Astrocyte of the cerebellum (primary cell): ENCODE data around the gene OPTC.

ENCODE experiments used
- DNase-seq: peaks from one replicate; pipeline ENCODE4 v3.0.0-alpha.2; 2011; ENCODE audit warnings: low read depth
- H3K4me3 ChIP-seq: 2 replicates; pipeline ENCODE4 v1.5.1; 2011; ENCODE audit warnings: mild to moderate bottlenecking, low read depth, low read length, moderate library complexity
- in situ Hi-C: cut with HindIII; loops from 2 replicates; pipeline ENCODE4 v1.10.0; 2017; ENCODE audit warnings: low sequenced_read_pairs
- TF ChIP-seq, protein P1 (sequence below): IDR thresholded peaks from 2 replicates; pipeline ENCODE4 v1.5.1; 2012; ENCODE audit warnings: low read length, low read depth, moderate library complexity, mild to moderate bottlenecking; ENCODE audit errors: missing control alignments

OPTC gene

GRCh38 chr1:203492748-203493130, 1.2 kb upstream of the OPTC start:
- TF ChIP-seq, protein P1, sequence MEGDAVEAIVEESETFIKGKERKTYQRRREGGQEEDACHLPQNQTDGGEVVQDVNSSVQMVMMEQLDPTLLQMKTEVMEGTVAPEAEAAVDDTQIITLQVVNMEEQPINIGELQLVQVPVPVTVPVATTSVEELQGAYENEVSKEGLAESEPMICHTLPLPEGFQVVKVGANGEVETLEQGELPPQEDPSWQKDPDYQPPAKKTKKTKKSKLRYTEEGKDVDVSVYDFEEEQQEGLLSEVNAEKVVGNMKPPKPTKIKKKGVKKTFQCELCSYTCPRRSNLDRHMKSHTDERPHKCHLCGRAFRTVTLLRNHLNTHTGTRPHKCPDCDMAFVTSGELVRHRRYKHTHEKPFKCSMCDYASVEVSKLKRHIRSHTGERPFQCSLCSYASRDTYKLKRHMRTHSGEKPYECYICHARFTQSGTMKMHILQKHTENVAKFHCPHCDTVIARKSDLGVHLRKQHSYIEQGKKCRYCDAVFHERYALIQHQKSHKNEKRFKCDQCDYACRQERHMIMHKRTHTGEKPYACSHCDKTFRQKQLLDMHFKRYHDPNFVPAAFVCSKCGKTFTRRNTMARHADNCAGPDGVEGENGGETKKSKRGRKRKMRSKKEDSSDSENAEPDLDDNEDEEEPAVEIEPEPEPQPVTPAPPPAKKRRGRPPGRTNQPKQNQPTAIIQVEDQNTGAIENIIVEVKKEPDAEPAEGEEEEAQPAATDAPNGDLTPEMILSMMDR: no peak
- no peak overlapping the region for H3K4me3 ChIP-seq
- no peak for DNase-seq
- in situ Hi-C loops: no loop called here

- H3K4me3 ChIP-seq: no peak overlapping the region
- TF ChIP-seq, protein P1: no peak
- in situ Hi-C loops: no loop called here
- no peak for DNase-seq
These were observed 1.9 kb downstream of the OPTC start for GRCh38 chr1:203495845-203496244.

DNA sequence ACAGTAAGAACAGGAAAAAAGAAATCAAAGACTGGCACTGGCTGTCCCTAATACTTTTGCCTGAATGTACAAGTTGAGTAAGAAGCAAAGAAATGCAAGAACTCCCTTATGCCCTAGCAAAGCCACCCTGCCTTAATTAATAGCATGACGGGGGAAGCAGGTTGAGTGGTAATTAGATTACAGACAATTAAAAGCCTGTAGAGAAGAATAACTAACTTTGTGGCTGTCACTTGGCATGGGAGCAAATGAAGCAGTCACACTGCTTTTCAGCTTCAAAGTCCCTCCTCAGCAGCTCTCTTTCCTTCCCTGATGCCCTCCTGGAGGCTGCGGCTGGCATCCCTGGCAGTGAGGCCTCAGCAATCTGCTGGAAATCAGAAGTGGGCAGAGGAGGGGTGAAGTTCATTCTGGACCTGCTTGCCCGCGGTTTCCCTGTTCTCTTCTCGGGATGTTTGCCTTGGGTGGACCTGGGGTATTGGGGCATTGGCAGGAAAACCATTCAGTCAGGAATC, 3.4 kb downstream of the OPTC start:
- in situ Hi-C loops: no loop called here
- DNase-seq: no peak
- no peak overlapping the region for H3K4me3 ChIP-seq
- TF ChIP-seq, protein P1: no peak

DNA sequence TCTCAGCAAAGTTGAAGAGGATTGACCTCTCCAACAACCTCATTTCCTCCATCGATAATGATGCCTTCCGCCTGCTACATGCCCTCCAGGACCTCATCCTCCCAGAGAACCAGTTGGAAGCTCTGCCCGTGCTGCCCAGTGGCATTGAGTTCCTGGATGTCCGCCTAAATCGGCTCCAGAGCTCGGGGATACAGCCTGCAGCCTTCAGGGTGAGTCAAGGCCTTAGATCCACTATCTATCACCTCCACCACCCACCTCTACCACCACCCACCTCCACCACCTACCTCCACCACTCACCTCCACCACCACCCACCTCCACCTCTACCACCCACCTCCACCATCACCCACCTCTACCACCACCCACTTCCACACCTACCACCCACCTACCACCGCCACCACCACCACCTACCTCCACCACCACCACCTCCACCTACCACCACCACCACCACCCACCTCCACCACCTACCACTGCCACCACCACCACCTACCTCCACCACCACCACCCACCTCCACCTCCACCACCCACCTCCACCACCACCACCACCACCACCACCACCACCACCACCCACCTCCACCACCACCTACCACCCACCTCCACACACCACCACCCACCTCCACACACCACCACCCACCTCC, 5.8 kb downstream of the OPTC start:
- in situ Hi-C loops: loop anchor here (25.0 kb wide), 1 partner anchor 213 kb away; no protein-coding TSS in a partner anchor
- no peak for DNase-seq
- TF ChIP-seq, protein P1: no peak
- H3K4me3 ChIP-seq: no peak overlapping the region

DNA sequence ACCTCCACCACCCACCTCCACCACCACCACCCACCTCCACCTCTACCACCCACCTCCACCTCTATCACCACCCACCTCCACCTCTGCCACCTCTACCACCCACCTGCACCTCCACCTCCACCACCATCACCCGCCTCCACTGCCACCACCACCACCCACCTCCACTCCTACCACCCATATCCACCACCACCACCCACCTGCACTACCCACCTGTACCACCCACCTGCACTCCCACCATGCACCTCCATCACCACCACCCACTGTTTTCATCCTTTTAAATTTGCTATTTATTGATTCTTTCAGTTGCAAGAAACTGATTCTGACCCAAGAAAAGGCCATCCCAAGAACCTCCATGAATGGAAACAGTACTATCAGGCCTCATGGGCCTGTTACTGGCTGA, 6.3 kb downstream of the OPTC start:
- H3K4me3 ChIP-seq: no peak overlapping the region
- no peak for DNase-seq
- TF ChIP-seq, protein P1: no peak
- in situ Hi-C loops: loop anchor here (25.0 kb wide), 1 partner anchor 212 kb away; no protein-coding TSS in a partner anchor

GRCh38 chr1:203503836-203504235, 9.9 kb downstream of the OPTC start:
- TF ChIP-seq, protein P1: no peak
- in situ Hi-C loops: loop anchor here (25.0 kb wide), 1 partner anchor 208 kb away; no protein-coding TSS in a partner anchor
- DNase-seq: no peak
- no peak overlapping the region for H3K4me3 ChIP-seq
